GM23248 (cell line): ENCODE data around the gene C22orf42. TPM values are rescaled to one million over a fixed set of nuclear protein-coding genes. Genes with fewer than 3 reads are reported as not detected.
"Not testable (repeated sequence)": the region's sequence is repeated elsewhere in the genome, so short reads cannot be mapped to it uniquely, and the experiment has no call there.

ENCODE experiments used
- DNase-seq: peaks from one replicate; pipeline ENCODE4 v3.0.0-alpha.2; 2015
- H2AFZ ChIP-seq: fragments of 200-600 bp; sonication (generic); 2 replicates; pipeline ENCODE4 v1.6.1; 2016; ENCODE audit warnings: antibody characterized with exemption
- H3F3A ChIP-seq: fragments of 200-600 bp; sonication (generic); 2 replicates; pipeline ENCODE4 v1.6.1; 2016; ENCODE audit warnings: mild to moderate bottlenecking, antibody characterized with exemption, mixed run types; ENCODE audit not compliant: insufficient read depth
- H3K27ac ChIP-seq: fragments of 200-600 bp; sonication (generic); 2 replicates; pipeline ENCODE4 v1.5.1; 2016; ENCODE audit warnings: mild to moderate bottlenecking
- H3K27me3 ChIP-seq: fragments of 200-600 bp; sonication (generic); replicated peaks from 2 replicates; pipeline ENCODE4 v1.6.1; 2016; ENCODE audit warnings: mild to moderate bottlenecking; ENCODE audit not compliant: insufficient read depth
- H3K36me3 ChIP-seq: fragments of 200-600 bp; sonication (generic); 2 replicates; pipeline ENCODE4 v1.6.1; 2016; ENCODE audit warnings: low read depth, mild to moderate bottlenecking
- H3K4me1 ChIP-seq: fragments of 200-600 bp; sonication (generic); 2 replicates; pipeline ENCODE4 v1.6.1; 2016; ENCODE audit warnings: mild to moderate bottlenecking; ENCODE audit not compliant: insufficient read depth
- H3K4me2 ChIP-seq: fragments of 200-600 bp; sonication (generic); one replicate; pipeline ENCODE4 v1.6.1; 2016; ENCODE audit warnings: mild to moderate bottlenecking; ENCODE audit not compliant: unreplicated experiment
- H3K4me3 ChIP-seq: fragments of 200-600 bp; sonication (generic); 2 replicates; pipeline ENCODE4 v1.5.1; 2016; ENCODE audit warnings: mild to moderate bottlenecking
- H3K79me2 ChIP-seq: fragments of 200-600 bp; sonication (generic); 2 replicates; pipeline ENCODE4 v1.6.1; 2016; ENCODE audit warnings: mild to moderate bottlenecking; ENCODE audit not compliant: insufficient read depth
- H3K9ac ChIP-seq: fragments of 200-600 bp; sonication (generic); 2 replicates; pipeline ENCODE4 v1.6.1; 2016; ENCODE audit warnings: mild to moderate bottlenecking
- H3K9me2 ChIP-seq: fragments of 200-600 bp; sonication (generic); 2 replicates; pipeline ENCODE4 v1.6.1; 2016; ENCODE audit warnings: mixed run types, mild to moderate bottlenecking, moderate library complexity; ENCODE audit not compliant: insufficient read depth
- H3K9me3 ChIP-seq: fragments of 200-600 bp; sonication (generic); one replicate; pipeline ENCODE4 v1.6.1; 2017; ENCODE audit warnings: low read depth
- H4K20me1 ChIP-seq: fragments of 200-600 bp; sonication (generic); 2 replicates; pipeline ENCODE4 v1.6.0; 2016; ENCODE audit not compliant: insufficient read depth
- EZH2 ChIP-seq: fragments of 200-600 bp; sonication (generic); IDR thresholded peaks from 2 replicates; pipeline ENCODE4 v1.6.1; 2018; ENCODE audit warnings: antibody characterized with exemption, mild to moderate bottlenecking; ENCODE audit not compliant: insufficient read depth, poor library complexity, severe bottlenecking
- EZH2phosphoT487 ChIP-seq: fragments of 200-600 bp; sonication (generic); IDR thresholded peaks from 2 replicates; pipeline ENCODE4 v1.6.1; 2018; ENCODE audit warnings: antibody characterized with exemption, moderate library complexity, mild to moderate bottlenecking, low read depth; ENCODE audit not compliant: insufficient read depth
- WGBS, 2 experiments: methylation state at CpG; one replicate each; pipeline ENCODE4 v1.1.6; 2015 to 2017; ENCODE audit warnings: low lambda C conversion rate in 2 of 2, low coverage in 1 of 2; ENCODE audit errors: missing lambda C conversion rate in 2 of 2; 5-methylcytosine and 5-hydroxymethylcytosine counted together
- in situ Hi-C: fragments of 300-500 bp; cut with MboI; formaldehyde crosslinking; loops from 2 replicates; pipeline ENCODE4 v1.15.0; 2020
- polyA plus RNA-seq: library from polyadenylated mRNA; unstranded; fragments of >200 nt; fragmentation: Nextera tagmentation; extraction: Ambion mirVana; gene quantifications from 2 replicates; pipeline ENCODE4 v1.2.1, GENCODE V29; 2016
- total RNA-seq: library from RNA; depleted of rRNA; stranded (reverse); fragments of >200 nt; shearing (Covaris generic); gene quantifications from 2 replicates; pipeline ENCODE4 v1.2.3, GENCODE V29; 2014

The C22orf42 gene
- total and polyA plus RNA-seq, 2 experiments from 2014 or later = not detected

DNA sequence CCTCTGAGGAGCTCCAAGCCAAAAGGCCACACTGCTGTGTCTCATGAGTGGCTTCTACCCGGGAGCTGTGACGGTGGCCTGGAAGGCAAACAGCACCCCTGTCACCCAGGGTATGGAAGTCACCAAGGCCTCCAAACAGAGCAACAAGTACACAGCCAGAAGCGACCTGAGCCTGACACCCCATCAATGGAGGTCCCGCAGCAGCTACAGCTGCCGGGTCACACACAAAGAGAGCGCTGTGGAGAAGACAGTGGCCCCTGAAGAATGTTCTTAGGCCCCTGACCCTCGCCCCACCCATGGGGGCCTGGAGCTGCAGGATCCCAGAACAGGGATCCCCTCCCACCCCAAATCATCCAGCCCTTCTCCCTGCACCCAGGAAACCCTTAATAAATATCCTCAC, 40.9 kb upstream of the C22orf42 start:
- Histone ChIP-seq H3K79me2 (no peaks in the 10 kb centered on the region), H3F3A (no peaks in the 10 kb centered on the region), H3K4me1 (no peaks in the 10 kb centered on the region), H3K9me2 (no peaks in the 10 kb centered on the region), H3K9ac (no peak overlapping the region), H3K4me3 (no peak overlapping the region), H3K27ac (no peak overlapping the region), H2AFZ (no peak overlapping the region), H3K27me3 (peaks cover 20% of the 10 kb centered on the region), H3K36me3 (no peaks in the 10 kb centered on the region), H3K4me2 (no peak overlapping the region), H4K20me1 (no peaks in the 10 kb centered on the region), H3K9me3 (no peaks in the 10 kb centered on the region)
- DNase-seq = no peak
- WGBS, 2 experiments = 45 to 60% methylated on average over 7 of the region's 7 CpGs
- TF ChIP-seq EZH2 (no peak), EZH2phosphoT487 (no peak)
- in situ Hi-C loops = no loop called here

DNA sequence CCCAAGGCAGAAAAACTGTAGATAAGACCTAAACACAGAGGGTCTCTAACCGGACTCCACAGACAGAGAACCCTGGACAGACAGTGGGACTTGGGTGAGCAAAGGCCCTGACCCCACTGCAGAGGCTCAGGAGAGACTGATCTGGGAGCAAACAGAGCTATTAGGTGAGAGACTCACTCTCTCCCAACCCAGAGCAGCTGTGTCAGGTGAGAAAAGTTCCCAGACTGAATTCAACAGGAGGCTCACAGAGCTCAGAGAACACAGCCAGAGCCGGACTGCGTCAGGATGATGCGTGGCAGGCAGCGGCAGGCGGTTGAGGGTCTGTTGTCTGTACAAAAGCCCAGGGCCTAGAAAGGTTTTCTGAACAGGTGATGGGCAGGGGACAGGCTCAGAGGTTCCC, 40.2 kb upstream of the C22orf42 start:
- Histone ChIP-seq H3F3A (no peaks in the 10 kb centered on the region), H3K79me2 (no peaks in the 10 kb centered on the region), H3K9ac (no peak overlapping the region), H3K27ac (no peak overlapping the region), H3K27me3 (peaks cover 20% of the 10 kb centered on the region), H4K20me1 (no peaks in the 10 kb centered on the region), H3K4me1 (no peaks in the 10 kb centered on the region), H3K36me3 (no peaks in the 10 kb centered on the region), H2AFZ (no peak overlapping the region), H3K4me3 (no peak overlapping the region), H3K9me3 (no peaks in the 10 kb centered on the region), H3K4me2 (no peak overlapping the region), H3K9me2 (no peaks in the 10 kb centered on the region)
- TF ChIP-seq EZH2 = no peak
- TF ChIP-seq EZH2phosphoT487 = no peak
- no peak for DNase-seq
- in situ Hi-C loops = no loop called here
- WGBS, 2 experiments = 73 to 75% methylated on average over 6 of the region's 6 CpGs

GRCh38 chr22:32197553-32198226, 38.6 kb upstream of the C22orf42 start:
- in situ Hi-C loops, H3K79me2 ChIP-seq, H3K9me2 ChIP-seq, H3K27ac ChIP-seq, H3K36me3 ChIP-seq, H3K9ac ChIP-seq, H3K4me2 ChIP-seq, H3K9me3 ChIP-seq, DNase-seq, H3F3A ChIP-seq, H3K4me3 ChIP-seq, H3K4me1 ChIP-seq, H2AFZ ChIP-seq, H4K20me1 ChIP-seq: not testable (repeated sequence)
- WGBS, 2 experiments = 52 to 55% methylated on average over 5 of the region's 5 CpGs
- peaks cover 14% of the 10 kb centered on the region for H3K27me3 ChIP-seq

- H3K27me3 ChIP-seq = peaks cover 14% of the 10 kb centered on the region
- H4K20me1 ChIP-seq, H3K4me1 ChIP-seq, H3K9ac ChIP-seq, DNase-seq, H3K9me3 ChIP-seq, H3K4me2 ChIP-seq, H3K36me3 ChIP-seq, H3K27ac ChIP-seq, H3K4me3 ChIP-seq, H3F3A ChIP-seq, H2AFZ ChIP-seq, H3K79me2 ChIP-seq, in situ Hi-C loops, H3K9me2 ChIP-seq: not testable (repeated sequence)
- 33 to 41% methylated on average over 3 of the region's 3 CpGs for WGBS, 2 experiments
Observed at GRCh38 chr22:32195900-32196299, 36.8 kb upstream of the C22orf42 start.

- 47 to 48% methylated on average over 9 of the region's 9 CpGs for WGBS, 2 experiments
- H4K20me1 ChIP-seq, H3K79me2 ChIP-seq, DNase-seq, H3F3A ChIP-seq, H3K4me3 ChIP-seq, H2AFZ ChIP-seq, H3K9me2 ChIP-seq, H3K9ac ChIP-seq, H3K9me3 ChIP-seq, H3K4me2 ChIP-seq, H3K4me1 ChIP-seq, H3K27me3 ChIP-seq, in situ Hi-C loops, H3K36me3 ChIP-seq, H3K27ac ChIP-seq: not testable (repeated sequence)
Observed at GRCh38 chr22:32193346-32193745, 34.2 kb upstream of the C22orf42 start.

DNA sequence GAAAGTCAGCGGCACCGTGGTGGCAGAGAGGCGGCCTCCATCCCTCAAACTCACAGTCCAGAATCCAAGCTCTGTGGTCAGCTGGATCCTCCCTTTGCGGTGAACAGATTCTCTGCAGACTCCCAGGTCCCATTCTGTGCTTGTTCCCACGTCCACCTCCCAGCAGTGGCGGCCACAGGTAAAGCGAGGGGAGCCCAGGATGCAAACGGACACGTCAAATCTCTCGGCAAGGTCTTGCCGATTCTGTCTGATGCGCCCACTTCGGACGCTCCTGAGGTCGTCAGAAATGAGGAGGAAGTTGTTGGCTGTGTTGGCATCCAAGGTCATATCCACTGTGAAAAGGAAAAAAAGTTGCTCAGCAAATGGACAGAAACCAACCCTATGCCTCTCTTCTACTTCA, 31.9 kb upstream of the C22orf42 start:
- DNase-seq, in situ Hi-C loops, H3K27me3 ChIP-seq, H3K9me2 ChIP-seq, H3K9me3 ChIP-seq, H3K9ac ChIP-seq, H3K79me2 ChIP-seq, H3K36me3 ChIP-seq, H3K4me2 ChIP-seq, H4K20me1 ChIP-seq, H3K4me3 ChIP-seq, H2AFZ ChIP-seq, H3F3A ChIP-seq, H3K27ac ChIP-seq, H3K4me1 ChIP-seq: not testable (repeated sequence)
- WGBS, 2 experiments = 66 to 71% methylated on average over 14 to 15 of the region's 15 CpGs
